SU-DHL-6 (cell line): ENCODE data around the gene PCDHGC4.

ENCODE experiments used
- EZH2phosphoT487 ChIP-seq: fragments of 200-600 bp; sonication (generic), shearing (Covaris generic); conservative IDR thresholded peaks from 2 replicates; pipeline ENCODE4 v1.6.1; 2018; ENCODE audit warnings: mild to moderate bottlenecking, antibody characterized with exemption, low read length, moderate library complexity, mixed read lengths
- TF ChIP-seq, protein P1 (sequence below): fragments of 200-600 bp; sonication (generic); IDR thresholded peaks from one replicate; pipeline ENCODE4 v1.5.1; 2017; ENCODE audit warnings: antibody characterized with exemption, mild to moderate bottlenecking, low read length, moderate library complexity; ENCODE audit not compliant: insufficient read depth, poor library complexity, severe bottlenecking

DNA sequence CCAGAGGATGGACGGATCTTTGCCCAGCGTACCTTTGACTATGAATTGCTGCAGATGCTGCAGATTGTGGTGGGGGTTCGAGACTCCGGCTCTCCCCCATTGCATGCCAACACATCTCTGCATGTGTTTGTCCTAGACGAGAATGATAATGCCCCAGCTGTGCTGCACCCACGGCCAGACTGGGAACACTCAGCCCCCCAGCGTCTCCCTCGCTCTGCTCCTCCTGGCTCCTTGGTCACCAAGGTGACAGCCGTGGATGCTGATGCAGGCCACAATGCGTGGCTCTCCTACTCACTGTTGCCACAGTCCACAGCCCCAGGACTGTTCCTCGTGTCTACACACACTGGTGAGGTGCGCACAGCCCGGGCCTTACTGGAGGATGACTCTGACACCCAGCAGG lies 5.9 kb downstream of the PCDHGC4 start:
- TF ChIP-seq, protein P1, sequence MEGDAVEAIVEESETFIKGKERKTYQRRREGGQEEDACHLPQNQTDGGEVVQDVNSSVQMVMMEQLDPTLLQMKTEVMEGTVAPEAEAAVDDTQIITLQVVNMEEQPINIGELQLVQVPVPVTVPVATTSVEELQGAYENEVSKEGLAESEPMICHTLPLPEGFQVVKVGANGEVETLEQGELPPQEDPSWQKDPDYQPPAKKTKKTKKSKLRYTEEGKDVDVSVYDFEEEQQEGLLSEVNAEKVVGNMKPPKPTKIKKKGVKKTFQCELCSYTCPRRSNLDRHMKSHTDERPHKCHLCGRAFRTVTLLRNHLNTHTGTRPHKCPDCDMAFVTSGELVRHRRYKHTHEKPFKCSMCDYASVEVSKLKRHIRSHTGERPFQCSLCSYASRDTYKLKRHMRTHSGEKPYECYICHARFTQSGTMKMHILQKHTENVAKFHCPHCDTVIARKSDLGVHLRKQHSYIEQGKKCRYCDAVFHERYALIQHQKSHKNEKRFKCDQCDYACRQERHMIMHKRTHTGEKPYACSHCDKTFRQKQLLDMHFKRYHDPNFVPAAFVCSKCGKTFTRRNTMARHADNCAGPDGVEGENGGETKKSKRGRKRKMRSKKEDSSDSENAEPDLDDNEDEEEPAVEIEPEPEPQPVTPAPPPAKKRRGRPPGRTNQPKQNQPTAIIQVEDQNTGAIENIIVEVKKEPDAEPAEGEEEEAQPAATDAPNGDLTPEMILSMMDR, result no peak
- no peak for TF ChIP-seq EZH2phosphoT487
